ENCODE results near the gene OPTN. TPM values are rescaled to one million over a fixed set of nuclear protein-coding genes. Genes with fewer than 3 reads are reported as not detected.
A peak's percentile ranks its signal among the peaks of the same experiment; 100 is the strongest.

Gene OPTN
- total RNA-seq, 1 donor from 2014 or later = 54.1 TPM

- intact Hi-C loops (cut with micrococcal nuclease) = no loop called here
- DNase-seq (ENCODE audit: low spot score) = no peak
- H3K27ac Mint-ChIP-seq = peak overlapping the region; percentile 64
- H3K36me3 Mint-ChIP-seq (ENCODE audit: low read depth) = peaks cover 56% of the 10 kb centered on the region
- H3K27me3 Mint-ChIP-seq (ENCODE audit: insufficient read depth) = no peaks in the 10 kb centered on the region
- no peaks in the 10 kb centered on the region for H3K9me3 Mint-ChIP-seq
- H3K4me3 Mint-ChIP-seq = peak overlapping the region; percentile 35
- H3K4me1 Mint-ChIP-seq (ENCODE audit: low read depth) = peaks cover 33% of the 10 kb centered on the region
Measured at GRCh38 chr10:13115832-13116803, 16.2 kb downstream of the OPTN start.

GRCh38 chr10:13117841-13118783 is 18.1 kb downstream of the OPTN start:
- H3K4me3 Mint-ChIP-seq = no peak overlapping the region
- peaks cover 64% of the 10 kb centered on the region for H3K36me3 Mint-ChIP-seq (ENCODE audit: low read depth)

GRCh38 chr10:13118784-13119410 is 18.9 kb downstream of the OPTN start:
- Mint-ChIP-seq H3K4me1 (ENCODE audit: low read depth) (peaks cover 32% of the 10 kb centered on the region), H3K4me3 (no peak overlapping the region), H3K9me3 (no peaks in the 10 kb centered on the region), H3K27me3 (ENCODE audit: insufficient read depth) (no peaks in the 10 kb centered on the region), H3K36me3 (ENCODE audit: low read depth) (peaks cover 66% of the 10 kb centered on the region), H3K27ac (peak overlapping the region; percentile 42)
- intact Hi-C loops (cut with micrococcal nuclease) = no loop called here
- no peak for DNase-seq (ENCODE audit: low spot score)

More at GRCh38 chr10:13117841-13118783, 18.1 kb downstream of the OPTN start:
- no peak for DNase-seq (ENCODE audit: low spot score)
- Mint-ChIP-seq H3K27ac (peak overlapping the region; percentile 42), H3K4me1 (ENCODE audit: low read depth) (peaks cover 32% of the 10 kb centered on the region), H3K27me3 (ENCODE audit: insufficient read depth) (no peaks in the 10 kb centered on the region), H3K9me3 (no peaks in the 10 kb centered on the region)
- intact Hi-C loops (cut with micrococcal nuclease) = no loop called here

GRCh38 chr10:13120786-13121499 is 21.0 kb downstream of the OPTN start:
- H3K4me3 Mint-ChIP-seq = no peak overlapping the region
- no peak overlapping the region for H3K27ac Mint-ChIP-seq
- H3K4me1 Mint-ChIP-seq (ENCODE audit: low read depth) = peaks cover 21% of the 10 kb centered on the region
- no peaks in the 10 kb centered on the region for H3K9me3 Mint-ChIP-seq
- intact Hi-C loops (cut with micrococcal nuclease) = no loop called here
- H3K27me3 Mint-ChIP-seq (ENCODE audit: insufficient read depth) = no peaks in the 10 kb centered on the region
- peaks cover 73% of the 10 kb centered on the region for H3K36me3 Mint-ChIP-seq (ENCODE audit: low read depth)
- DNase-seq (ENCODE audit: low spot score) = no peak

- H3K27ac Mint-ChIP-seq = no peak overlapping the region
- intact Hi-C loops (cut with micrococcal nuclease) = no loop called here
- H3K36me3 Mint-ChIP-seq (ENCODE audit: low read depth) = peaks cover 70% of the 10 kb centered on the region
- no peaks in the 10 kb centered on the region for H3K9me3 Mint-ChIP-seq
- H3K4me3 Mint-ChIP-seq = no peak overlapping the region
- H3K27me3 Mint-ChIP-seq (ENCODE audit: insufficient read depth) = no peaks in the 10 kb centered on the region
- DNase-seq (ENCODE audit: low spot score) = no peak
- H3K4me1 Mint-ChIP-seq (ENCODE audit: low read depth) = peaks cover 16% of the 10 kb centered on the region
Measured at GRCh38 chr10:13121500-13121854, 21.5 kb downstream of the OPTN start.

GRCh38 chr10:13136651-13137050 is 36.7 kb downstream of the OPTN start:
- no peaks in the 10 kb centered on the region for H3K9me3 Mint-ChIP-seq
- H3K4me1 Mint-ChIP-seq (ENCODE audit: low read depth) = no peaks in the 10 kb centered on the region
- DNase-seq (ENCODE audit: low spot score) = no peak
- intact Hi-C loops (cut with micrococcal nuclease) = no loop called here
- no peaks in the 10 kb centered on the region for H3K27me3 Mint-ChIP-seq (ENCODE audit: insufficient read depth)
- no peak overlapping the region for H3K27ac Mint-ChIP-seq
- no peak overlapping the region for H3K4me3 Mint-ChIP-seq
- H3K36me3 Mint-ChIP-seq (ENCODE audit: low read depth) = peaks cover 45% of the 10 kb centered on the region

GRCh38 chr10:13139150-13139549 is 39.2 kb downstream of the OPTN start:
- no peaks in the 10 kb centered on the region for H3K4me1 Mint-ChIP-seq (ENCODE audit: low read depth)
- peaks cover under 1% of the 10 kb centered on the region for H3K9me3 Mint-ChIP-seq
- intact Hi-C loops (cut with micrococcal nuclease) = no loop called here
- no peaks in the 10 kb centered on the region for H3K27me3 Mint-ChIP-seq (ENCODE audit: insufficient read depth)
- H3K4me3 Mint-ChIP-seq = no peak overlapping the region
- peaks cover 43% of the 10 kb centered on the region for H3K36me3 Mint-ChIP-seq (ENCODE audit: low read depth)
- no peak for DNase-seq (ENCODE audit: low spot score)
- no peak overlapping the region for H3K27ac Mint-ChIP-seq

- intact Hi-C loops (cut with micrococcal nuclease) = no loop called here
- H3K27ac Mint-ChIP-seq = no peak overlapping the region
- peaks cover 48% of the 10 kb centered on the region for H3K36me3 Mint-ChIP-seq (ENCODE audit: low read depth)
- no peaks in the 10 kb centered on the region for H3K4me1 Mint-ChIP-seq (ENCODE audit: low read depth)
- H3K9me3 Mint-ChIP-seq = peaks cover 6% of the 10 kb centered on the region
- H3K4me3 Mint-ChIP-seq = no peak overlapping the region
- H3K27me3 Mint-ChIP-seq (ENCODE audit: insufficient read depth) = no peaks in the 10 kb centered on the region
- no peak for DNase-seq (ENCODE audit: low spot score)
Measured at GRCh38 chr10:13139676-13140075, 39.7 kb downstream of the OPTN start.

GRCh38 chr10:13140627-13141190 is 40.7 kb downstream of the OPTN start:
- peaks cover 13% of the 10 kb centered on the region for H3K9me3 Mint-ChIP-seq
- no peak overlapping the region for H3K27ac Mint-ChIP-seq
- intact Hi-C loops (cut with micrococcal nuclease) = no loop called here
- H3K4me3 Mint-ChIP-seq = no peak overlapping the region
- no peaks in the 10 kb centered on the region for H3K27me3 Mint-ChIP-seq (ENCODE audit: insufficient read depth)
- peaks cover 46% of the 10 kb centered on the region for H3K36me3 Mint-ChIP-seq (ENCODE audit: low read depth)
- no peaks in the 10 kb centered on the region for H3K4me1 Mint-ChIP-seq (ENCODE audit: low read depth)
- DNase-seq (ENCODE audit: low spot score) = no peak

- H3K4me1 Mint-ChIP-seq (ENCODE audit: low read depth) = no peaks in the 10 kb centered on the region
- peaks cover 36% of the 10 kb centered on the region for H3K36me3 Mint-ChIP-seq (ENCODE audit: low read depth)
Measured at GRCh38 chr10:13143766-13144165, 43.8 kb downstream of the OPTN start.

GRCh38 chr10:13144814-13145213 is 44.9 kb downstream of the OPTN start:
- H3K4me1 Mint-ChIP-seq (ENCODE audit: low read depth) = no peaks in the 10 kb centered on the region
- no peak overlapping the region for H3K4me3 Mint-ChIP-seq
- DNase-seq (ENCODE audit: low spot score) = no peak
- H3K27ac Mint-ChIP-seq = no peak overlapping the region
- H3K36me3 Mint-ChIP-seq (ENCODE audit: low read depth) = peaks cover 33% of the 10 kb centered on the region
- H3K27me3 Mint-ChIP-seq (ENCODE audit: insufficient read depth) = no peaks in the 10 kb centered on the region
- intact Hi-C loops (cut with micrococcal nuclease) = no loop called here
- peaks cover 18% of the 10 kb centered on the region for H3K9me3 Mint-ChIP-seq

More at GRCh38 chr10:13143766-13144165, 43.8 kb downstream of the OPTN start:
- peaks cover 18% of the 10 kb centered on the region for H3K9me3 Mint-ChIP-seq
- DNase-seq (ENCODE audit: low spot score) = no peak
- H3K27me3 Mint-ChIP-seq (ENCODE audit: insufficient read depth) = no peaks in the 10 kb centered on the region
- intact Hi-C loops (cut with micrococcal nuclease) = no loop called here
- H3K27ac Mint-ChIP-seq = no peak overlapping the region
- H3K4me3 Mint-ChIP-seq = no peak overlapping the region

- Mint-ChIP-seq H3K9me3 (peaks cover 18% of the 10 kb centered on the region), H3K36me3 (ENCODE audit: low read depth) (peaks cover 23% of the 10 kb centered on the region), H3K4me1 (ENCODE audit: low read depth) (no peaks in the 10 kb centered on the region)
Measured at GRCh38 chr10:13146379-13146778, 46.4 kb downstream of the OPTN start.

More at GRCh38 chr10:13146379-13146778, 46.4 kb downstream of the OPTN start:
- no peak for DNase-seq (ENCODE audit: low spot score)
- H3K27me3 Mint-ChIP-seq (ENCODE audit: insufficient read depth) = peaks cover 3% of the 10 kb centered on the region
- intact Hi-C loops (cut with micrococcal nuclease) = no loop called here
- H3K27ac Mint-ChIP-seq = no peak overlapping the region
- no peak overlapping the region for H3K4me3 Mint-ChIP-seq

Data from activated T-helper 1 cell treated with anti-CD3 and anti-CD28 coated beads, Interleukin-12 subunit alpha, Interleukin-12 subunit beta, Interleukin-2, Interleukin-4 antibody, amounts not matched to agents 30 ng/mL and 10 ng/mL and 1 ng/mL, durations not matched to agents 14 hours and 24 hours and 36 hours (primary cell).